Measurements from ENCODE around the gene SPRY1.

The SPRY1 gene

GRCh38 chr4:123383566-123383965 is 13.0 kb upstream of the SPRY1 start:
- no peak overlapping the region for H3K27ac ChIP-seq (ENCODE audit: low read length)
- no peak overlapping the region for H2AFZ ChIP-seq (ENCODE audit: low read depth, low read length)
- peaks cover 3% of the 10 kb centered on the region for H3K27me3 ChIP-seq (ENCODE audit: insufficient read depth, low read length, poor library complexity)
- no peak overlapping the region for H3K9ac ChIP-seq (ENCODE audit: low read depth, low read length)
- TF ChIP-seq CTCF (IDR thresholded peaks at IDR 0.05; ENCODE audit: borderline replicate concordance, extremely low read depth, low read length, poor library complexity, severe bottlenecking) (no peak), EZH2 (IDR thresholded peaks at IDR 0.05; ENCODE audit: borderline replicate concordance, low read depth, low read length, severe bottlenecking) (no peak)
- H3K79me2 ChIP-seq (ENCODE audit: insufficient read depth, low read length): no peaks in the 10 kb centered on the region
- H3K9me3 ChIP-seq (ENCODE audit: insufficient read depth, low read length, severe bottlenecking): no peaks in the 10 kb centered on the region
- DNase-seq (no peak), ATAC-seq (ENCODE audit: insufficient read depth, low read depth) (no peak)
- H3K4me2 ChIP-seq (ENCODE audit: insufficient read depth, low read length): no peak overlapping the region
- H3K36me3 ChIP-seq (ENCODE audit: insufficient read depth, low read length): no peaks in the 10 kb centered on the region
- H3K4me1 ChIP-seq (ENCODE audit: insufficient read depth, low read length): no peaks in the 10 kb centered on the region
- H3K4me3 ChIP-seq (ENCODE audit: low read depth in 1 of 2, low read length in 2 of 2): no peak overlapping the region
- H4K20me1 ChIP-seq (ENCODE audit: insufficient read depth, low read length): no peaks in the 10 kb centered on the region

GRCh38 chr4:123386609-123387008 is 10.0 kb upstream of the SPRY1 start:
- Histone ChIP-seq H2AFZ (ENCODE audit: low read depth, low read length) (no peak overlapping the region), H3K9me3 (ENCODE audit: insufficient read depth, low read length, severe bottlenecking) (no peaks in the 10 kb centered on the region), H3K9ac (ENCODE audit: low read depth, low read length) (no peak overlapping the region), H3K27ac (ENCODE audit: low read length) (no peak overlapping the region), H4K20me1 (ENCODE audit: insufficient read depth, low read length) (no peaks in the 10 kb centered on the region), H3K4me1 (ENCODE audit: insufficient read depth, low read length) (no peaks in the 10 kb centered on the region), H3K79me2 (ENCODE audit: insufficient read depth, low read length) (no peaks in the 10 kb centered on the region), H3K36me3 (ENCODE audit: insufficient read depth, low read length) (no peaks in the 10 kb centered on the region), H3K4me2 (ENCODE audit: insufficient read depth, low read length) (no peak overlapping the region), H3K27me3 (ENCODE audit: insufficient read depth, low read length, poor library complexity) (peaks cover 3% of the 10 kb centered on the region), H3K4me3 (ENCODE audit: low read depth in 1 of 2, low read length in 2 of 2) (no peak overlapping the region)
- no peak for DNase-seq
- TF ChIP-seq EZH2 (IDR thresholded peaks at IDR 0.05; ENCODE audit: borderline replicate concordance, low read depth, low read length, severe bottlenecking) (no peak), CTCF (IDR thresholded peaks at IDR 0.05; ENCODE audit: borderline replicate concordance, extremely low read depth, low read length, poor library complexity, severe bottlenecking) (no peak)
- ATAC-seq (ENCODE audit: insufficient read depth, low read depth): no peak

GRCh38 chr4:123390846-123391456 is 5.6 kb upstream of the SPRY1 start:
- Histone ChIP-seq H3K27me3 (ENCODE audit: insufficient read depth, low read length, poor library complexity) (peaks cover 6% of the 10 kb centered on the region), H3K27ac (ENCODE audit: low read length) (no peak overlapping the region), H3K4me3 (ENCODE audit: low read depth in 1 of 2, low read length in 2 of 2) (no peak overlapping the region), H3K36me3 (ENCODE audit: insufficient read depth, low read length) (no peaks in the 10 kb centered on the region), H3K4me2 (ENCODE audit: insufficient read depth, low read length) (no peak overlapping the region), H3K9ac (ENCODE audit: low read depth, low read length) (no peak overlapping the region), H2AFZ (ENCODE audit: low read depth, low read length) (no peak overlapping the region), H4K20me1 (ENCODE audit: insufficient read depth, low read length) (no peaks in the 10 kb centered on the region), H3K79me2 (ENCODE audit: insufficient read depth, low read length) (no peaks in the 10 kb centered on the region), H3K4me1 (ENCODE audit: insufficient read depth, low read length) (no peaks in the 10 kb centered on the region), H3K9me3 (ENCODE audit: insufficient read depth, low read length, severe bottlenecking) (no peaks in the 10 kb centered on the region)
- DNase-seq: no peak
- TF ChIP-seq CTCF (IDR thresholded peaks at IDR 0.05; ENCODE audit: borderline replicate concordance, extremely low read depth, low read length, poor library complexity, severe bottlenecking) (peak; percentile 61), EZH2 (IDR thresholded peaks at IDR 0.05; ENCODE audit: borderline replicate concordance, low read depth, low read length, severe bottlenecking) (no peak)
- peak; percentile 53; the same call in 1 of the 3 replicates for ATAC-seq (ENCODE audit: insufficient read depth, low read depth)

Measured in DND-41 (cell line).